ENCODE data around the gene EHD2. TPM values are rescaled to one million over a fixed set of nuclear protein-coding genes. Genes with fewer than 3 reads are reported as not detected.

The EHD2 gene
- total and polyA plus RNA-seq, 2 donors (not counting 1 experiment from before 2014, with no cell fraction given): 97.0 to 192 TPM

- Histone ChIP-seq H3K9ac (ENCODE audit: insufficient read depth, low read length) (no peak overlapping the region), H3K79me2 (ENCODE audit: control insufficient read depth, insufficient read depth, low read length) (no peaks in the 10 kb centered on the region), H3K27ac (ENCODE audit: insufficient read depth, low read length) (no peak overlapping the region), H4K20me1 (ENCODE audit: control insufficient read depth, extremely low read depth, insufficient read depth, low read length) (no peaks in the 10 kb centered on the region), H3K4me2 (ENCODE audit: extremely low read depth, insufficient read depth, low read length) (no peak overlapping the region), H3K36me3 (ENCODE audit: control insufficient read depth, insufficient read depth, low read length) (no peaks in the 10 kb centered on the region), H3K9me3 (ENCODE audit: control insufficient read depth, insufficient read depth, low read depth, low read length) (no peaks in the 10 kb centered on the region), H3K27me3 (ENCODE audit: control insufficient read depth, insufficient read depth, low read length) (no peaks in the 10 kb centered on the region), H3K4me3 (replicated peaks in 1 of 4; ENCODE audit: control extremely low read depth in 1 of 4, insufficient read depth in 1 of 4, low read depth in 3 of 4, low read length in 4 of 4) (no peak overlapping the region), H3K4me1 (ENCODE audit: control insufficient read depth, extremely low read depth, insufficient read depth, low read length) (no peaks in the 10 kb centered on the region), H2AFZ (ENCODE audit: low read length) (no peak overlapping the region)
- TF ChIP-seq CTCF (conservative IDR thresholded peaks at IDR 0.05 in 1 of 2, IDR thresholded peaks at IDR 0.05 in 1 of 2; ENCODE audit: low read depth in 1 of 2, low read length in 2 of 2) (peak; percentile 81 to 87), EZH2 (IDR thresholded peaks at IDR 0.05; ENCODE audit: low read length, missing control alignments) (no peak)
- peak; percentile 54 to 62 for DNase-seq (ENCODE audit: low read depth in 2 of 2)
Observed at GRCh38 chr19:47790398-47790814, 77.2 kb downstream of the EHD2 start.

GRCh38 chr19:47792616-47793015, 79.4 kb downstream of the EHD2 start:
- no peak overlapping the region for H2AFZ ChIP-seq (ENCODE audit: low read length)
- no peaks in the 10 kb centered on the region for H3K4me1 ChIP-seq (ENCODE audit: control insufficient read depth, extremely low read depth, insufficient read depth, low read length)
- H3K27ac ChIP-seq (ENCODE audit: insufficient read depth, low read length): no peak overlapping the region
- no peak for TF ChIP-seq CTCF (conservative IDR thresholded peaks at IDR 0.05 in 1 of 2, IDR thresholded peaks at IDR 0.05 in 1 of 2; ENCODE audit: low read depth in 1 of 2, low read length in 2 of 2)
- TF ChIP-seq EZH2 (IDR thresholded peaks at IDR 0.05; ENCODE audit: low read length, missing control alignments): no peak
- H3K9me3 ChIP-seq (ENCODE audit: control insufficient read depth, insufficient read depth, low read depth, low read length): no peaks in the 10 kb centered on the region
- H3K4me3 ChIP-seq (replicated peaks in 1 of 4; ENCODE audit: control extremely low read depth in 1 of 4, insufficient read depth in 1 of 4, low read depth in 3 of 4, low read length in 4 of 4): no peak overlapping the region
- no peaks in the 10 kb centered on the region for H3K27me3 ChIP-seq (ENCODE audit: control insufficient read depth, insufficient read depth, low read length)
- DNase-seq (ENCODE audit: low read depth in 2 of 2): no peak
- H4K20me1 ChIP-seq (ENCODE audit: control insufficient read depth, extremely low read depth, insufficient read depth, low read length): no peaks in the 10 kb centered on the region
- H3K9ac ChIP-seq (ENCODE audit: insufficient read depth, low read length): no peak overlapping the region
- H3K79me2 ChIP-seq (ENCODE audit: control insufficient read depth, insufficient read depth, low read length): no peaks in the 10 kb centered on the region
- H3K36me3 ChIP-seq (ENCODE audit: control insufficient read depth, insufficient read depth, low read length): no peaks in the 10 kb centered on the region
- no peak overlapping the region for H3K4me2 ChIP-seq (ENCODE audit: extremely low read depth, insufficient read depth, low read length)

Other genes starting within 250 kb of the EHD2 start
- under 0.01 TPM in 1 of 2 replicates, not detected in the other for gene SLC8A2, start 241.5 kb upstream of the EHD2 start, total RNA-seq
- not detected in 2 replicates for gene SLC8A2, start 241.5 kb upstream of the EHD2 start, polyA plus RNA-seq
- 6.2 and 6.9 TPM in 2 replicates for gene KPTN, start 229.2 kb upstream of the EHD2 start, total RNA-seq
- gene KPTN, start 229.2 kb upstream of the EHD2 start, polyA plus RNA-seq: 4.9 and 5.3 TPM in 2 replicates
- 48.3 and 76.8 TPM in 2 replicates for gene NAPA, start 198.4 kb upstream of the EHD2 start, total RNA-seq
- gene NAPA, start 198.4 kb upstream of the EHD2 start, polyA plus RNA-seq: 118 and 128 TPM in 2 replicates
- gene ZNF541, start 140.3 kb upstream of the EHD2 start, total RNA-seq: 0.17 TPM in 1 of 2 replicates, not detected in the other
- gene ZNF541, start 140.3 kb upstream of the EHD2 start, polyA plus RNA-seq: 0.02 TPM in 1 of 2 replicates, not detected in the other
- gene BICRA, start 104.3 kb upstream of the EHD2 start, total RNA-seq: 3.3 and 3.8 TPM in 2 replicates
- 0.44 and 0.54 TPM in 2 replicates for gene BICRA, start 104.3 kb upstream of the EHD2 start, polyA plus RNA-seq
- gene NOP53, start 32.1 kb downstream of the EHD2 start, total RNA-seq: 59.6 and 110 TPM in 2 replicates
- 47.2 and 60.8 TPM in 2 replicates for gene NOP53, start 32.1 kb downstream of the EHD2 start, polyA plus RNA-seq
- gene SELENOW, start 65.3 kb downstream of the EHD2 start, total RNA-seq: 142 and 155 TPM in 2 replicates
- gene SELENOW, start 65.3 kb downstream of the EHD2 start, polyA plus RNA-seq: 187 and 250 TPM in 2 replicates
- gene TPRX1, start 91.1 kb downstream of the EHD2 start, total RNA-seq: not detected in 2 replicates
- not detected in 2 replicates for gene TPRX1, start 91.1 kb downstream of the EHD2 start, polyA plus RNA-seq
- gene CRX, start 108.5 kb downstream of the EHD2 start, total RNA-seq: not detected in 2 replicates
- not detected in 2 replicates for gene CRX, start 108.5 kb downstream of the EHD2 start, polyA plus RNA-seq
- not detected in 2 replicates for gene TPRX2, start 145.8 kb downstream of the EHD2 start, total RNA-seq
- gene TPRX2, start 145.8 kb downstream of the EHD2 start, polyA plus RNA-seq: not detected in 2 replicates
- not detected in 2 replicates for gene SULT2A1, start 172.9 kb downstream of the EHD2 start, total RNA-seq
- not detected in 2 replicates for gene SULT2A1, start 172.9 kb downstream of the EHD2 start, polyA plus RNA-seq